CD4-positive, alpha-beta T cell (primary cell): ENCODE results near the gene CCR5. TPM values are rescaled to one million over a fixed set of nuclear protein-coding genes. Genes with fewer than 3 reads are reported as not detected.

Experiments used
- ATAC-seq: fragments of 200-7000 bp; cut with Tn5 transposase; one replicate; pipeline ENCODE4 v1.10.0; 2022; ENCODE audit warnings: mild to moderate bottlenecking; ENCODE audit not compliant: poor library complexity
- CTCF ChIA-PET: fragments of 350-600 bp; sonication (Branson Sonifier 250); formaldehyde crosslinking; loops from one replicate; lab custom pipeline; 2021; ENCODE audit warnings: antibody characterized with exemption, inconsistent platforms; lab: Charles Lee
- POLR2A ChIA-PET: fragments of 350-600 bp; sonication (Branson Sonifier 250); formaldehyde crosslinking; loops from one replicate; lab custom pipeline; 2021; ENCODE audit warnings: antibody characterized with exemption, inconsistent platforms; lab: Charles Lee
- DNase-seq, 14 experiments: peaks; one replicate each; pipeline ENCODE4 v3.0.0-alpha.2; 2013 to 2020; ENCODE audit warnings: mixed read lengths in 2 of 14
- H3K27ac ChIP-seq, 2 donors: one replicate each; pipeline versions ENCODE4 v1.5.1 to v1.7.0; 2013; ENCODE audit warnings: low read length in 2 of 2, low read depth in 1 of 2, mild to moderate bottlenecking in 1 of 2
- H3K27me3 ChIP-seq, 2 experiments: 1 replicate in 1 of 2; 2 replicates in 1 of 2; pipeline versions ENCODE4 v1.6.1 to v1.7.0; 2013; ENCODE audit warnings: low read length in 2 of 2, control low read depth in 1 of 2, mild to moderate bottlenecking in 1 of 2, moderate library complexity in 1 of 2; ENCODE audit not compliant: insufficient read depth in 2 of 2, control insufficient read depth in 1 of 2
- H3K36me3 ChIP-seq: one replicate; pipeline ENCODE4 v1.6.1; 2013; ENCODE audit warnings: low read length, control low read depth; ENCODE audit not compliant: insufficient read depth
- H3K4me1 ChIP-seq: one replicate; pipeline ENCODE4 v1.6.1; 2013; ENCODE audit warnings: low read length, control low read depth; ENCODE audit not compliant: insufficient read depth
- H3K4me3 ChIP-seq: one replicate; pipeline ENCODE4 v1.5.1; 2013; ENCODE audit warnings: mild to moderate bottlenecking, low read length, moderate library complexity
- H3K9me3 ChIP-seq, 2 experiments: 1 replicate in 1 of 2; 2 replicates in 1 of 2; pipeline versions ENCODE4 v1.6.1 to v1.7.0; 2013; ENCODE audit warnings: low read length in 2 of 2, mild to moderate bottlenecking in 2 of 2, control low read depth in 1 of 2, moderate library complexity in 1 of 2; ENCODE audit not compliant: control insufficient read depth in 1 of 2, insufficient read depth in 1 of 2
- H3K27ac Mint-ChIP-seq: one replicate; pipeline ENCODE4 v1.8.0; 2020; ENCODE audit warnings: mixed read lengths
- H3K27me3 Mint-ChIP-seq: one replicate; pipeline ENCODE4 v1.8.0; 2021; ENCODE audit warnings: mixed read lengths
- H3K36me3 Mint-ChIP-seq: one replicate; pipeline ENCODE4 v1.8.0; 2021; ENCODE audit warnings: low read depth, mixed read lengths
- H3K4me1 Mint-ChIP-seq: one replicate; pipeline ENCODE4 v1.8.0; 2021; ENCODE audit warnings: low read depth, mixed read lengths
- H3K4me3 Mint-ChIP-seq: one replicate; pipeline ENCODE4 v1.8.0; 2020; ENCODE audit warnings: mild to moderate bottlenecking, mixed read lengths
- H3K9me3 Mint-ChIP-seq: one replicate; pipeline ENCODE4 v1.8.0; 2020; ENCODE audit warnings: mixed read lengths
- intact Hi-C, 2 experiments: fragments of 100-400 bp; cut with DNase I in 1 of 2; cut with micrococcal nuclease in 1 of 2; formaldehyde crosslinking; loops; one replicate each; pipeline versions ENCODE4 v1.15.1 to v1.9.0; 2023 to 2025; cut with DNase I, micrococcal nuclease
- total RNA-seq, 174 experiments: library from RNA in 2 of 174; stranded (reverse) in 2 of 174; gene quantifications; one replicate each; pipeline ENCODE4 v1.2.3 and lab custom pipeline; 2021 to 2026
- TF ChIP-seq, protein P1 (sequence below): fragments of 200-600 bp; IDR thresholded peaks from one replicate; pipeline ENCODE4 v1.8.0; 2022; ENCODE audit warnings: antibody characterized with exemption, mild to moderate bottlenecking

Gene CCR5
- total RNA-seq, 2 experiments from 2014 or later, result 1.1 to 1.4 TPM

DNA sequence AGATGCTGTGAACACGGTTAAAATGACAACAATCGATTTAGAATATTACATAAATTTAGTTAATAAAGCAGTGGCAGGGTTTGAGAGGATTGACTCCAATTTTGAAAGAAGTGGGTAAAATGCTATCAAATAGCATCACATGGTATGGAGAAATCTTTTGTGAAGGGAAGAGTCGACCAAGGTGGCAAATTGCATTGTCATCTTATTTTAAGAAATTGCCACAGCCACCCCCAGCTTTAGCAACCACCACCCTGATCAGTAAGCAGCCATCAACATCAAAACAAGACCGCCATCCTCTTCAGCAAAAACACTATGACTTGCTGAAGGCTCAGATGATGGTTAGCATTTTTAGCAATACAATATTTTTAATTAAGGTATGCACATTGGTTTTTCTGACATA lies 5.7 kb upstream of the CCR5 start:
- Mint-ChIP-seq H3K4me1 (peaks cover 33% of the 10 kb centered on the region), H3K27me3 (no peaks in the 10 kb centered on the region), H3K9me3 (no peaks in the 10 kb centered on the region), H3K36me3 (no peaks in the 10 kb centered on the region), H3K4me3 (no peak overlapping the region), H3K27ac (no peak overlapping the region)
- peaks cover 62% of the 10 kb centered on the region for H3K4me1 ChIP-seq
- H3K27me3 ChIP-seq, result no peaks in the 10 kb centered on the region
- intact Hi-C loops, result no loop called here
- H3K4me3 ChIP-seq, result no peak overlapping the region
- DNase-seq (no peak), ATAC-seq (no peak)
- no peak overlapping the region for H3K27ac ChIP-seq
- POLR2A ChIA-PET, result no interaction called here
- CTCF ChIA-PET, result interaction anchor here (1.0 to 1.6 kb wide), 2 partner anchors 10 to 89 kb away, joined by 3 to 8 read pairs; no protein-coding TSS in a partner anchor
- no peaks in the 10 kb centered on the region for H3K36me3 ChIP-seq
- TF ChIP-seq, protein P1, sequence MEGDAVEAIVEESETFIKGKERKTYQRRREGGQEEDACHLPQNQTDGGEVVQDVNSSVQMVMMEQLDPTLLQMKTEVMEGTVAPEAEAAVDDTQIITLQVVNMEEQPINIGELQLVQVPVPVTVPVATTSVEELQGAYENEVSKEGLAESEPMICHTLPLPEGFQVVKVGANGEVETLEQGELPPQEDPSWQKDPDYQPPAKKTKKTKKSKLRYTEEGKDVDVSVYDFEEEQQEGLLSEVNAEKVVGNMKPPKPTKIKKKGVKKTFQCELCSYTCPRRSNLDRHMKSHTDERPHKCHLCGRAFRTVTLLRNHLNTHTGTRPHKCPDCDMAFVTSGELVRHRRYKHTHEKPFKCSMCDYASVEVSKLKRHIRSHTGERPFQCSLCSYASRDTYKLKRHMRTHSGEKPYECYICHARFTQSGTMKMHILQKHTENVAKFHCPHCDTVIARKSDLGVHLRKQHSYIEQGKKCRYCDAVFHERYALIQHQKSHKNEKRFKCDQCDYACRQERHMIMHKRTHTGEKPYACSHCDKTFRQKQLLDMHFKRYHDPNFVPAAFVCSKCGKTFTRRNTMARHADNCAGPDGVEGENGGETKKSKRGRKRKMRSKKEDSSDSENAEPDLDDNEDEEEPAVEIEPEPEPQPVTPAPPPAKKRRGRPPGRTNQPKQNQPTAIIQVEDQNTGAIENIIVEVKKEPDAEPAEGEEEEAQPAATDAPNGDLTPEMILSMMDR, result no peak
- no peaks in the 10 kb centered on the region for H3K9me3 ChIP-seq

- peaks cover 34% of the 10 kb centered on the region for H3K4me1 Mint-ChIP-seq
- H3K4me3 Mint-ChIP-seq, result no peak overlapping the region
- no peak for ATAC-seq
- no peaks in the 10 kb centered on the region for H3K9me3 Mint-ChIP-seq
- Histone ChIP-seq H3K4me1 (peaks cover 58% of the 10 kb centered on the region), H3K27ac (no peak overlapping the region), H3K27me3 (no peaks in the 10 kb centered on the region), H3K4me3 (no peak overlapping the region), H3K36me3 (no peaks in the 10 kb centered on the region), H3K9me3 (no peaks in the 10 kb centered on the region)
- intact Hi-C loops, result loop anchor here in 1 of 2 experiments (1.0 kb wide), 1 partner anchor 91 kb away; no protein-coding TSS in a partner anchor
- H3K36me3 Mint-ChIP-seq, result no peaks in the 10 kb centered on the region
- no peak for DNase-seq
- TF ChIP-seq, protein P1, result no peak
- ChIA-PET CTCF (interaction anchor here (1.4 kb wide), 1 partner anchor 287 kb away, joined by 3 read pairs; no protein-coding TSS in a partner anchor), POLR2A (no interaction called here)
- no peak overlapping the region for H3K27ac Mint-ChIP-seq
- no peaks in the 10 kb centered on the region for H3K27me3 Mint-ChIP-seq
Measured at GRCh38 chr3:46365737-46366524, 4.8 kb upstream of the CCR5 start.

GRCh38 chr3:46367811-46368210 lies 2.9 kb upstream of the CCR5 start:
- Mint-ChIP-seq H3K27me3 (no peaks in the 10 kb centered on the region), H3K4me3 (no peak overlapping the region), H3K27ac (no peak overlapping the region), H3K4me1 (peaks cover 37% of the 10 kb centered on the region), H3K9me3 (no peaks in the 10 kb centered on the region), H3K36me3 (no peaks in the 10 kb centered on the region)
- H3K4me1 ChIP-seq, result peaks cover 52% of the 10 kb centered on the region
- ChIA-PET POLR2A (interaction anchor here (0.6 to 1.4 kb wide), 3 partner anchors 18 to 91 kb away, joined by 3 to 5 read pairs (median 3); no protein-coding TSS in a partner anchor), CTCF (interaction anchor here (0.6 to 6.3 kb wide), 23 partner anchors 8 to 429 kb away, joined by 3 to 86 read pairs (median 7); partner anchors contain the start of genes CCR1 and CCR2)
- no peak overlapping the region for H3K27ac ChIP-seq
- no peak for DNase-seq
- H3K9me3 ChIP-seq, result no peaks in the 10 kb centered on the region
- intact Hi-C loops, result no loop called here
- TF ChIP-seq, protein P1, result no peak
- ATAC-seq, result no peak
- H3K4me3 ChIP-seq, result no peak overlapping the region
- no peaks in the 10 kb centered on the region for H3K27me3 ChIP-seq
- no peaks in the 10 kb centered on the region for H3K36me3 ChIP-seq
